Adipocyte (in vitro differentiated cells): ENCODE results near the gene BARX1.
A peak's percentile ranks its signal among the peaks of the same experiment; 100 is the strongest.
"Not testable (repeated sequence)": the region's sequence is repeated elsewhere in the genome, so short reads cannot be mapped to it uniquely, and the experiment has no call there.

Experiments used
- DNase-seq: peaks from one replicate; pipeline ENCODE4 v3.0.0-alpha.2; 2015; ENCODE audit warnings: low read depth
- H3K27me3 ChIP-seq: replicated peaks from 2 replicates; pipeline ENCODE4 v1.7.0; 2013; ENCODE audit warnings: mild to moderate bottlenecking, low read length, moderate library complexity; ENCODE audit not compliant: control insufficient read depth, insufficient read depth
- H3K36me3 ChIP-seq: 2 replicates; pipeline ENCODE4 v1.7.0; 2013; ENCODE audit warnings: low read length, mild to moderate bottlenecking, moderate library complexity; ENCODE audit not compliant: control insufficient read depth, insufficient read depth, severe bottlenecking
- H3K4me1 ChIP-seq: 2 replicates; pipeline ENCODE4 v1.7.0; 2013; ENCODE audit warnings: mild to moderate bottlenecking, low read length, moderate library complexity; ENCODE audit not compliant: control insufficient read depth, insufficient read depth
- H3K4me3 ChIP-seq: 2 replicates; pipeline ENCODE4 v1.7.0; 2013; ENCODE audit warnings: mild to moderate bottlenecking, low read length, moderate library complexity
- H3K9ac ChIP-seq: 2 replicates; pipeline ENCODE4 v1.7.0; 2013; ENCODE audit warnings: mild to moderate bottlenecking, low read length, moderate library complexity
- H3K9me3 ChIP-seq: 2 replicates; pipeline ENCODE4 v1.7.0; 2013; ENCODE audit warnings: mild to moderate bottlenecking, low read length, moderate library complexity; ENCODE audit not compliant: control insufficient read depth

The BARX1 gene

DNA sequence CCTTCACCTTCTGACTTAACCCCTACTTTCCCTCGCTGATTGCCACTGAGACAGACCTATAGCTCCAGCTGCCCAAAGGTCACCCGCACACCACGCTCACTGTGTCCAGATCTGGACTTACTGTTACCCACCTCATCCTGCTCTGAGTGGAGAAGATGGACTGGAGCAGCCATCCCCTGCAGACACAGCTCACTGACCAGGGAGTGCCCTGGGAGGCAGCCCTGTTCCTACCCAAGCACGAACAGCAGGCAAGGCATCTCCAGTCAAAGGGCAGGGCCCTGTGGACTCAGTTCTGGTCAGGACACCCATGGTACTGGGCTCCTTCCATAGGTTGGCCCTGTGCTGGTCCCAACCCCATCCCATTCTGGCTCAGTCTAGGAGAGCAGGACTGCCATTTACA is 9.5 kb upstream of the BARX1 start:
- Histone ChIP-seq H3K36me3 (no peaks in the 10 kb centered on the region), H3K9me3 (no peaks in the 10 kb centered on the region), H3K9ac (no peak overlapping the region), H3K4me3 (no peak overlapping the region), H3K4me1 (peaks cover 11% of the 10 kb centered on the region), H3K27me3 (peaks cover 38% of the 10 kb centered on the region)
- DNase-seq = no peak

DNA sequence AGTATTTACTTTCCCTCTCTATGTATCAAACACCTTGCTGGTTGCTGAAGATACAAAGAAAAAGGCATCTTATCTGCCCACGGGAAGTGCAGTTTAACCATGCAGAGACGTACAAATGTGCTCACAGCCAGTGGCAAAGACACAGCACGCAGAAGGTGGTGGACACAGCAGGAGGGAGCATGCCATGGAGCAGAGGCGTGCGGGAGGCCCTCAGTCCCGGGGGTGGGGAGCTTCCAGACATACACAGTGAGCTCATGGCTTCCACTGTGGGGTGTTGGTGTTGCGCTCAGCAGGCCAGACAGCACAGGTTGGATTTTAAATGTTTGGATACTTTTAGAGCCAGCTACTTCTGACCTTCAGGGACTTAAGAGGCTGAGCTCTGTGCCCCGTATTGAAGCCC is 8.8 kb upstream of the BARX1 start:
- no peak for DNase-seq
- Histone ChIP-seq H3K9me3 (no peaks in the 10 kb centered on the region), H3K4me3 (no peak overlapping the region), H3K36me3 (no peaks in the 10 kb centered on the region), H3K27me3 (peaks cover 45% of the 10 kb centered on the region), H3K4me1 (peaks cover 13% of the 10 kb centered on the region), H3K9ac (no peak overlapping the region)

DNA sequence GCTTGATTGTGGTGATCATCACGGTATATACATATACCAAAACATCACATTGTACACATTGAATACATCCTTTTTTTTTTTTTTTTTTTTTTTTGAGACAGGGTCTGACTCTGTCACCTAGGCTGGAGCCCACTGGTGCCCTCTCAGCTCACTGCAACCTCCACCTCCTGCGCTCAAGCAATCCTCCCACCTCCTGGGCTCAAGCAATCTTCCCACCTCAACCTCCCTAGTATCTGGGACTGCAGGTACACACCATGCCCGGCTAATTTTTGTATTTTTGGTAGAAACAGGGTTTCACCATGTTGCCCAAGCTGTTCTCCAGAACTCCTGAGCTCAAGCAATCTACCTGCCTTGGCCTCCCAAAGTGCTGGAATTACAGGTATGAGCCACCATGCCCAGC is 8.3 kb upstream of the BARX1 start:
- DNase-seq, H3K4me3 ChIP-seq, H3K36me3 ChIP-seq, H3K9me3 ChIP-seq, H3K9ac ChIP-seq: not testable (repeated sequence)
- H3K4me1 ChIP-seq = peaks cover 15% of the 10 kb centered on the region
- peaks cover 50% of the 10 kb centered on the region for H3K27me3 ChIP-seq

DNA sequence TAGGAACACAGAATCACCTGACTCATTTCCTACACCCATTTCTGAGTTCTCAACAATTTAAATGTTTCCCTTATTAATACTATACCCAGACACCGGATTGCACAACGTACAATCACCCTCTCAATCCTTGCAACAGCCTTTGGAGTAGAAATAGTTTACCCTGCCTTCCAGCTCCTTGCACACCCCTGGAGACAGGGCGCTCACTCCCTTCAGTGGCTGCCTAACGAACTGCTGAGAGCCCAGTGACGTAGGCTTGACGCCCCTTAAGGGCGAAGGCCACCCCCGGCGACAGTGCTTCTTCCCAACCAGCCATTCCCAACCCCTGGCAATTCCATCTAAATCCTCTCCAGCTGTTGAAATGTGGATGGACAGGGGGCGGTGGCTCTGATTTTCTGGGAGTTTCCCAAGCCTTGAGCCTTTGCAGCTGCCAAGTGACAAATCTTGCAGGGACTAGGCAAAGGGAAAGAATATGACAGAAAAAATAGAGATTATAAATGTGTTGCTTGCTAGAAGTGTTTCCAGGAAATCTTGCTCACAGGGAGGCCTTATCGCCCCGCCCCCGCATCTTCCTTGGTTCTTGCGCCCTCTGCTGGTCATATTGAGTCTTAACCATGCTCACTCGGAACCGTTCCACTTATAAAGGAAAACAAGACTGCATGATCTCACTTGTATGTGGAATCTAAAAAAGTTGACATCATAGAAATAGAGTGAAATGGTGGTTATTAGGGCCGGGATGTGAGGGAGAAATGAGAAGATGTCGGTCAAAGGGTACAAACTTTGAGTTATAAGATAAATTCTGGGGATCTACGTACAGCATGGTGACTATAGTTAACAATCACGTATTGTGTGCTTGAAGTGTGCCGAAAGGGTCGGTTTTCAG is 7.6 kb upstream of the BARX1 start:
- Histone ChIP-seq H3K9me3 (no peaks in the 10 kb centered on the region), H3K9ac (no peak overlapping the region), H3K4me1 (peaks cover 15% of the 10 kb centered on the region), H3K36me3 (no peaks in the 10 kb centered on the region), H3K27me3 (peaks cover 57% of the 10 kb centered on the region), H3K4me3 (no peak overlapping the region)
- DNase-seq = peak; percentile 98

DNA sequence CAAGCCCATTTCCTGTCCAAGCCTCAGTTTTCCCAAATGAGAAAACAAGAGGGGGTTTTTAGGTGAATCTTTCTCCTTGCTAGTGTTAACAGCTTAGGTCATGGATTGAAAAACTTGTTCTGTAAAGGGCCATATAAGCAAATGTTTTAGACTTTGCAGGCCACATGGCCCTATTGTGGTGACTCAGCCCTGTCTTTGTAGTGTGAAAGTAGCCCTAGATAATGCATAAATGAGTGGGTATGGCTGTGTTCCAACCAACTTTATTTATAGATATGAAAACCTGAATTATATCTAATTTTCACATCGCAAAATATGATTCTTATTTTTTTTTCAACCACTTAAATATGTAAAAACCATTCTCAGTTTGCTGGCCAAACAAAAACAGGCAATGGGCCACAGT is 6.9 kb upstream of the BARX1 start:
- H3K27me3 ChIP-seq = peaks cover 64% of the 10 kb centered on the region

DNA sequence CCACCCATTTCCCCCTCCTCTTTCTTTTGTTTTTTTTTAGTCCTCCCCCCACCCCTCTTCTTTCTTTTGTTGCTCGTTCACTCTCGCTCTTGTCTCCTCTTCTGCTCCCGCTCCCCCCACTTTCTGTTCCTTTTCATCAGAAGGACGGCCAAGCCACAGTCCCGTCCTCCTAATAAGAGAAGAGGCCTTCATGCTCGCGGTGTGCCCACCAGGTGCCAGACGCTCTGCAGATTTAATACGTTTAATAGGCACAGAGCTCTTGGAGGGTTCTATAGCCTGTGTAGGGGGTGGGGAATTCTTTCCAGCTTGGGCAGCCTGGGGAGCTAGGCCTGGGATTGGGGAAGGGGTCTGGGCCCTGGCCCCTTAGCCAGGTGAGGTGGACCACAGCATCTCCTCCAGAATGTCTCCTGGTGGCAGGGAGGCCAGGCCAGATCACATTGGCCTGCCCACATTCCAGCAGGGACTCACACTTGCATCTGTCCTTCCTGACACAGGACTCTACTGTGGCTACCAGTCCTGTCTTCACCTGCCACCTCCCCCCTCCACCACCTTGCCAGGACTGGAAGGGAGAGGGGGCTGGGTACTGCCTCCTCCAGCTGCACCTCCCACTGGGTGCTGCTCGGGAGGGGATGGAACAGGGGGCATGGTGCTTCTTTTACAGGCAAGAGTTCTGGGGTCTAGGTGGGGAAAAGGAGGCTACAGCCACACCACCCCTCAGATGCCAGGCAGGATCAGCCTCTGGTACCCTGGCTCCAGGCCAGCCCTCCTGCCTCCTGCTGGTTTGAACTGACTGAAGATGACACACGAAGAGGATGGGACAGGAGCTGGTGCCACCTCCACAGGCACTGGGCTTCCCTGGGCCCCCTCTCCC is 6.1 kb upstream of the BARX1 start:
- H3K4me1 ChIP-seq = peaks cover 15% of the 10 kb centered on the region
- no peak overlapping the region for H3K4me3 ChIP-seq
- H3K9me3 ChIP-seq = no peaks in the 10 kb centered on the region
- peaks cover 71% of the 10 kb centered on the region for H3K27me3 ChIP-seq
- H3K9ac ChIP-seq = no peak overlapping the region
- no peaks in the 10 kb centered on the region for H3K36me3 ChIP-seq
- no peak for DNase-seq

More for the DNA sequence above, 6.9 kb upstream of the BARX1 start:
- H3K9me3 ChIP-seq = no peaks in the 10 kb centered on the region
- DNase-seq = no peak
- H3K9ac ChIP-seq = no peak overlapping the region
- H3K36me3 ChIP-seq = no peaks in the 10 kb centered on the region
- H3K4me1 ChIP-seq = peaks cover 15% of the 10 kb centered on the region
- H3K4me3 ChIP-seq = no peak overlapping the region

DNA sequence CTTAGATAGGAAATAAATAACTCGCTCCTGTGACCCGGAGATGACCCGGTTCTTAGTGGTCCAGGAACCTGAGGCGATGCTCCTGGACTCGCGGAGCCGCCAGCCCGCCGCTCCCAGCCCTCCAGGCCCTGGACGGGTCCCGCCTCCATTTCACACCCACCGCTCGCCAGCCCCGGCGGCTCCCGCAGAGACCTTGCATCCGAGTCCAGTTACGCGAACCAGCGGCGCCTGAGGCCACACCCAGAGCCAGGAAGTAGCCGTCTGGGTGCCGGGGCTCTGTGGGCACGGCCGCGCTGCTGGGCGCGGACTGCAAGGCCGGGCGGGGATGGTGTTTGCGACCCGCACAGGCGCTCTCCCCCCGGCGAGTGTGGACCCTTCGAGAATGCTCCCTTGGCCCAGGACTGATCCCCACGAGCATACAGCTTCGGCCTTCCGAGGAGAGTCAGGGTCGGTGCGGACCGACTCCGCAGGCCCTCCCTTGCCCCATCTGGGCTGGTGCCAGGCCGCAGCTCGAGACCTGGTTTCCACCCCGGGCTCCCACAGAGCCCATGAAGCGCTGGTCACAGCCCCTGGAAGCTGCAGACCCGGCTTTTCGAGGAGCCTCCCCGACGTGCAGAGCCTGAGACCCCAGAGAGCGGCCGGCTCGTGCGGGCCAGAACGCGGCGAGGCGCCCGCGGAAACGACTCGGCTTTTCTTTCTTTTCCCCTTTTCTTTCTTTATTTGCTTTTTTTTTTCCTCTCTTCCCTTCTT is 5.2 kb upstream of the BARX1 start:
- no peaks in the 10 kb centered on the region for H3K9me3 ChIP-seq
- H3K4me1 ChIP-seq = peaks cover 15% of the 10 kb centered on the region
- no peak for DNase-seq
- no peak overlapping the region for H3K9ac ChIP-seq
- H3K27me3 ChIP-seq = peaks cover 73% of the 10 kb centered on the region
- H3K36me3 ChIP-seq = no peaks in the 10 kb centered on the region
- H3K4me3 ChIP-seq = no peak overlapping the region

DNA sequence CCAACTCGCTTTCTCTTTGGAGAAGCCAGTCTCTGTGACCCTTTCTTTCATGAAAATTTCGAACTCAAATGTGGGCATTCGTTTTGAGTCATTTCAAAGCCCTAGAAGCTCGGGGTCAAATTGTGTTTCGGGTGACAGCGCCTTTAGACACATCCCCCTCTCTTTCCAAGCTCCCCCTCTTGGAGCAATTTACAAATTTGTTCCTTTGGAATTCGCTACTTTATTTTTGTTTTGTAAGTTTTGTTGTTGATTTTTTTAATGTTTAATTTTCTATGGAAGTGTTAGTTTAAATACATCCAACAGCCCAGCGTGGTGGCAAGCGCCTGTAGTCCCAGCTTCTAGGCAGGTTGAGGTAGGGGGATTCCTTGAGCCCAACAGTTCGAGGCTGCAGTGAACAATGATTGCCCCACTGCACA is 4.6 kb upstream of the BARX1 start:
- Histone ChIP-seq H3K36me3 (no peaks in the 10 kb centered on the region), H3K27me3 (peaks cover 73% of the 10 kb centered on the region), H3K9ac (no peak overlapping the region), H3K4me1 (peaks cover 15% of the 10 kb centered on the region), H3K9me3 (no peaks in the 10 kb centered on the region), H3K4me3 (no peak overlapping the region)
- no peak for DNase-seq

DNA sequence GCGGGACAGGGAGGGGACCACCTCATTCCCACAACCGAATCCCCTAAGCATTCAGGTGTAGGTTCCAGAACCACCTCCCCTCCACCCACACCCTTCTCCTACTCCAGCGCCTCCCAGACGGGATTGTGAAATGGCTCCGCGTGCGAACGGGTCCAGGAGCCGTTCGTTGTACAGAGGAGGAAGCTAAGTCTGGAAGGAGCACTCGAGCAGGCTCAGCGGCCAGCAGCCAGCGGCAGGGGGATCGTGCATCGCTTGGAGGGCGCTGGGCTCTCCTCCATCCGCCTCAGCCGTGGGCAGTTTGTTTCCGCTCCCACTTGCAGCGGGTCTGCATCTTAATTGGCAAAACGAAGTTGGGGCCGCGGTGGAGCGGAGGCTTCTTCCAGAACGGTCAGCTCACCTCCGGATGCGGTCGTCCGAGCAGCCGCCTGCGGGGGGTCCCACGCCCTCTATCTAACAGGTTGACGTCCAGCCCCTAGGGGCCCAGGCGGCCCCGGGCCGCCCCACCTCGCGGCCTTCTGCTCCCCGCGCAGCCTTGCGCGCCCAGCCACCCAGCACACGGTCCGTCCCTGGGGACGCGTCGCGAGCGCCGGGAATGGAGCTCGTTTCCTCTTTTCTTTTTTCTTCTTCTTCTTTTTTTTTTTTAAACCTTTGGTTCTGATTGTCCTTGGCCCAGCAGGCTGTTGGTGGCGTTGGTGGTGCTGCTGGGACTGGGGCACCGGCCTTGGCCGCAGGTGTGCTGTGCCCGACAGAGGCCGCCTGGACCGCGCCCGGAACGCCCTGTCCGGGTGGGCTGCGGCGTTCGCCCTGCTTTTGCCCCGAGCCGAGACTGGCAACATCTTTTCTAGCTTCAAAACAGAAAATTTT is 3.9 kb upstream of the BARX1 start:
- Histone ChIP-seq H3K4me1 (peaks cover 15% of the 10 kb centered on the region), H3K9ac (no peak overlapping the region), H3K4me3 (peak overlapping the region; percentile 17), H3K27me3 (peaks cover 72% of the 10 kb centered on the region), H3K9me3 (no peaks in the 10 kb centered on the region), H3K36me3 (no peaks in the 10 kb centered on the region)
- DNase-seq = peak; percentile 65

DNA sequence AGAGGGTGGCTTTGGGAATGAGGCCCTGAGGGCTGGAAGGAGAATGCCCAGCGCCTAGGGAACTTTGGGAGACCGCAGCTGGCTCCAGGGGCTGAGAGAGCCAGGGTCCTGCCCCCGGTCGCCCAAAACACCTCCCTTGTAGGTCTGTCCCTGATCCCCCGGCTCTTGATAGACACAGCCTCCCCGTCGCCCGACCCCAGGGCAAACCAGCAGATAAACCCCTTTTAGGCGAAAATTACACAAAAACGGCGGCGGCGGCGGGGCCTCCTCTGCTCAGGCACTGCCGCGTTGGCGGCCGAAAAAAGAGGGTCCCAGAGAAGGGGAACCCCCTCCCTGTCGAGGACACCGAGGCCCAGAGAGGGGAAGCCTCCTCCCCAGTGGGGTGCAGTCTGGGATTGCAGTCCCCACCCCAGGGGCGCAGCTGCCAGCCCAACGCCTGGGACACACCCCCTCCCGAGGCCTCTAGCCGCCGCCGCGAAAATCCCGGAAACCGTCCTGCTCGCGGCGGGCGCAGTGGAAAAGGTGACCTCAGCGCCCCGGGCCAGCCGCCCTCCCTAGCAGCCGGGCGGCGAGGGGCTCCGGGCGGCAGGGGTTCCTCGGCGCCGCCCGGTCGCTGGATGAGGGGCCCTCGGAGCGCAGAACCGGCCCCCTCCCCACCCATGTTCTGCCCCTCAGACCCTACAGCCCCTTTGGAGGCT is 3.1 kb upstream of the BARX1 start:
- DNase-seq = no peak
- Histone ChIP-seq H3K4me1 (peaks cover 15% of the 10 kb centered on the region), H3K9ac (no peak overlapping the region), H3K27me3 (peaks cover 78% of the 10 kb centered on the region), H3K9me3 (no peaks in the 10 kb centered on the region), H3K36me3 (no peaks in the 10 kb centered on the region), H3K4me3 (no peak overlapping the region)
